ENCODE measurements around the gene MVB12A. TPM values are rescaled to one million over a fixed set of nuclear protein-coding genes. Genes with fewer than 3 reads are reported as not detected.
A peak's percentile ranks its signal among the peaks of the same experiment; 100 is the strongest.

Gene MVB12A
- total and polyA plus RNA-seq, 9 of the 15 experiments (the other 6 are each of a cell fraction or from before 2014, with no cell fraction given): 1.2 to 46.2 (median 22.4) TPM

GRCh38 chr19:17405250-17406045, 14.4 kb upstream of the MVB12A start, which contains the start of gene BST2 (continued):
- peak; percentile 92 for TF ChIP-seq CEBPG (CRISPR knock-in tag; IDR thresholded peaks at IDR 0.05)
- TF ChIP-seq CEBPG (tag; conservative IDR thresholded peaks at IDR 0.05 in 1 of 2, IDR thresholded peaks at IDR 0.05 in 1 of 2): peak; percentile 89 to 97
- TF ChIP-seq ZNF766 (CRISPR knock-in tag; conservative IDR thresholded peaks at IDR 0.05): 0 out of 2 replicates have a peak, but pooled peaks have one; percentile 49
- no peak for TF ChIP-seq TBL1XR1 (IDR thresholded peaks at IDR 0.05; ENCODE audit: low read length in 2 of 2)
- TF ChIP-seq RAD21 (CRISPR knock-in tag; conservative IDR thresholded peaks at IDR 0.05 in 1 of 2, IDR thresholded peaks at IDR 0.05 in 1 of 2): no peak
- TF ChIP-seq BCOR (IDR thresholded peaks at IDR 0.05): peak; percentile 61
- TF ChIP-seq MXI1 (IDR thresholded peaks at IDR 0.05; ENCODE audit: low read depth, low read length): no peak
- peak in 1 of 2 experiments; percentile 62; a peak in 2 of 4 replicates for TF ChIP-seq MNT (conservative IDR thresholded peaks at IDR 0.05)
- peak; percentile 70 for TF ChIP-seq ZNF384 (IDR thresholded peaks at IDR 0.05; ENCODE audit: low read depth, low read length)
- TF ChIP-seq MITF (IDR thresholded peaks at IDR 0.05): no peak
- no peak for TF ChIP-seq HLTF (IDR thresholded peaks at IDR 0.05)
- TF ChIP-seq ZZZ3 (IDR thresholded peaks at IDR 0.05): 0 out of 2 replicates have a peak, but pooled peaks have one; percentile 67
- TF ChIP-seq TCF7 (IDR thresholded peaks at IDR 0.05; ENCODE audit: borderline replicate concordance): no peak
- TF ChIP-seq GTF2E2 (tag; IDR thresholded peaks at IDR 0.05): peak; percentile 75; the same call in 1 of the 2 replicates
- peak; percentile 95 for TF ChIP-seq TBP (optimal IDR thresholded peaks at IDR 0.05; ENCODE audit: low read depth, low read length)
- TF ChIP-seq ZNF707 (CRISPR knock-in tag; conservative IDR thresholded peaks at IDR 0.05): no peak
- no peak for TF ChIP-seq ZNF354B (CRISPR knock-in tag; IDR thresholded peaks at IDR 0.05)
- TF ChIP-seq KDM5B (IDR thresholded peaks at IDR 0.05; ENCODE audit: insufficient replicate concordance, low read depth, low read length): peak; percentile 65
- TF ChIP-seq SAFB (IDR thresholded peaks at IDR 0.05; ENCODE audit: borderline replicate concordance, low read depth, low read length): no peak
- no peak for TF ChIP-seq HNRNPLL (IDR thresholded peaks at IDR 0.05; ENCODE audit: low read depth, low read length, poor library complexity, severe bottlenecking)
